Gastroesophageal sphincter (tissue), 3 donors: Measurements from ENCODE around the gene PLXNB3.

ENCODE experiments used
- CTCF ChIP-seq, 4 experiments: fragments of 200-600 bp in 2 of 4; fragments of 450-650 bp in 2 of 4; sonication (generic) in 1 of 4; IDR thresholded peaks; one replicate each; pipeline ENCODE4 v1.5.1; 2017 to 2019; ENCODE audit warnings: antibody characterized with exemption in 4 of 4, mild to moderate bottlenecking in 2 of 4, moderate library complexity in 2 of 4
- POLR2A ChIP-seq, 2 donors: fragments of 450-650 bp; IDR thresholded peaks; one replicate each; pipeline ENCODE4 v1.6.1; 2017; ENCODE audit warnings: antibody characterized with exemption in 2 of 2, mild to moderate bottlenecking in 2 of 2, moderate library complexity in 1 of 2
- POLR2AphosphoS5 ChIP-seq: sonication (generic); formaldehyde crosslinking; IDR thresholded peaks from one replicate; pipeline ENCODE4 v1.6.1; 2017; ENCODE audit warnings: antibody characterized with exemption

GRCh38 chrX:153770601-153771414, 6.8 kb downstream of the PLXNB3 start:
- TF ChIP-seq CTCF (IDR thresholded peaks at IDR 0.05) (no peak), POLR2A (IDR thresholded peaks at IDR 0.05) (no peak), POLR2AphosphoS5 (no peak)
